Neural cell (in vitro differentiated cells): Measurements from ENCODE around the gene PER2. TPM values are rescaled to one million over a fixed set of nuclear protein-coding genes. Genes with fewer than 3 reads are reported as not detected.

ENCODE experiments used
- H2AFZ ChIP-seq: fragments of 200-600, 300-800 bp; sonication (generic), shearing (Covaris generic); 2 replicates; pipeline ENCODE4 v1.6.0; 2014; ENCODE audit warnings: low read depth, mild to moderate bottlenecking, antibody characterized with exemption, low read length, moderate library complexity
- H3F3A ChIP-seq: fragments of 200-600 bp; shearing (Covaris generic); 2 replicates; pipeline ENCODE4 v1.6.1; 2016; ENCODE audit warnings: mild to moderate bottlenecking, moderate library complexity, mixed read lengths, antibody characterized with exemption, low read length; ENCODE audit not compliant: insufficient read depth, poor library complexity, severe bottlenecking
- H3K27ac ChIP-seq: fragments of 200-600, 300-800 bp; sonication (generic), shearing (Covaris generic); 2 replicates; pipeline ENCODE4 v1.5.1; 2014; ENCODE audit warnings: mild to moderate bottlenecking, low read length, moderate library complexity
- H3K27me3 ChIP-seq: fragments of 300-800, 200-600 bp; sonication (generic), shearing (Covaris generic); 2 replicates; pipeline ENCODE4 v1.6.0; 2014; ENCODE audit warnings: mild to moderate bottlenecking, low read depth, low read length, moderate library complexity; ENCODE audit not compliant: insufficient read depth
- H3K36me3 ChIP-seq: fragments of 300-800, 200-600 bp; sonication (generic), shearing (Covaris generic); 2 replicates; pipeline ENCODE4 v1.5.1; 2014; ENCODE audit warnings: mild to moderate bottlenecking, antibody characterized with exemption, low read length, moderate library complexity; ENCODE audit not compliant: insufficient read depth
- H3K4me2 ChIP-seq: fragments of 300-800, 200-600 bp; sonication (generic), shearing (Covaris generic); 2 replicates; pipeline ENCODE4 v1.6.0; 2014; ENCODE audit warnings: mild to moderate bottlenecking, low read length
- H3K4me3 ChIP-seq: fragments of 300-800, 200-600 bp; sonication (generic), shearing (Covaris generic); 2 replicates; pipeline ENCODE4 v1.5.1; 2014; ENCODE audit warnings: mild to moderate bottlenecking, low read length, moderate library complexity
- H3K79me2 ChIP-seq: fragments of 200-600 bp; shearing (Covaris generic); replicated peaks from 2 replicates; pipeline ENCODE4 v1.6.0; 2014; ENCODE audit warnings: mild to moderate bottlenecking, low read length, moderate library complexity; ENCODE audit not compliant: insufficient read depth
- H3K9ac ChIP-seq: fragments of 300-800, 200-600 bp; sonication (generic), shearing (Covaris generic); 2 replicates; pipeline ENCODE4 v1.6.1; 2016; ENCODE audit warnings: mild to moderate bottlenecking, low read length, mixed read lengths
- H3K9me2 ChIP-seq: fragments of 200-600 bp; shearing (Covaris generic); 2 replicates; pipeline ENCODE4 v1.6.1; 2016; ENCODE audit warnings: mild to moderate bottlenecking, low read length, mixed read lengths; ENCODE audit not compliant: insufficient read depth
- H3K9me3 ChIP-seq: fragments of 200-600, 300-800 bp; sonication (generic), shearing (Covaris generic); 2 replicates; pipeline ENCODE4 v1.6.1; 2016; ENCODE audit warnings: mild to moderate bottlenecking, mixed run types, low read length, moderate library complexity, mixed read lengths
- H4K20me1 ChIP-seq: fragments of 200-600 bp; shearing (Covaris generic); 2 replicates; pipeline ENCODE4 v1.6.1; 2016; ENCODE audit warnings: mild to moderate bottlenecking, mixed run types; ENCODE audit not compliant: insufficient read depth
- CTCF ChIP-seq: fragments of 450-650 bp; IDR thresholded peaks from 2 replicates; pipeline ENCODE4 v1.5.1; 2014; ENCODE audit warnings: antibody characterized with exemption, mild to moderate bottlenecking, moderate library complexity; ENCODE audit not compliant: poor library complexity, severe bottlenecking
- EP300 ChIP-seq: fragments of 450-650 bp; conservative IDR thresholded peaks from 2 replicates; pipeline ENCODE4 v1.6.1; 2014; ENCODE audit warnings: antibody characterized with exemption, mild to moderate bottlenecking, moderate library complexity; ENCODE audit not compliant: poor library complexity, severe bottlenecking
- EZH2 ChIP-seq: fragments of 200-600, 300-800 bp; shearing (Covaris generic), sonication (generic); IDR thresholded peaks from 2 replicates; pipeline ENCODE4 v1.6.1; 2014; ENCODE audit warnings: antibody characterized with exemption, low read length, borderline replicate concordance, mild to moderate bottlenecking; ENCODE audit not compliant: insufficient read depth, poor library complexity, severe bottlenecking
- MXI1 ChIP-seq: fragments of 450-650 bp; conservative IDR thresholded peaks from 2 replicates; pipeline ENCODE4 v1.6.1; 2014; ENCODE audit warnings: antibody characterized with exemption, mild to moderate bottlenecking; ENCODE audit not compliant: poor library complexity, severe bottlenecking
- POLR2AphosphoS5 ChIP-seq: IDR thresholded peaks from 2 replicates; pipeline ENCODE4 v1.6.1; 2012
- RAD21 ChIP-seq: fragments of 450-650 bp; conservative IDR thresholded peaks from 2 replicates; pipeline ENCODE4 v1.6.1; 2014; ENCODE audit warnings: antibody characterized with exemption, mild to moderate bottlenecking, moderate library complexity
- REST ChIP-seq: IDR thresholded peaks from 2 replicates; pipeline ENCODE4 v1.6.1; 2012; ENCODE audit warnings: borderline replicate concordance
- SMC3 ChIP-seq: fragments of 450-650 bp; conservative IDR thresholded peaks from 2 replicates; pipeline ENCODE4 v1.6.1; 2014; ENCODE audit warnings: antibody characterized with exemption, mild to moderate bottlenecking, moderate library complexity; ENCODE audit not compliant: poor library complexity
- TAF1 ChIP-seq: IDR thresholded peaks from 2 replicates; pipeline ENCODE4 v1.6.1; 2012; ENCODE audit warnings: low read depth
- polyA plus RNA-seq: library from polyadenylated mRNA; depleted of rRNA; stranded (reverse); fragments of >200 nt; gene quantifications from 2 replicates; pipeline ENCODE4 v1.2.3, GENCODE V29; 2014

The PER2 gene
- polyA plus RNA-seq, 1 donor from 2014 or later, result 3.2 TPM

GRCh38 chr2:238302751-238303150 is 14.3 kb upstream of the PER2 start:
- Histone ChIP-seq H3K27ac (no peak overlapping the region), H3K36me3 (no peaks in the 10 kb centered on the region), H4K20me1 (no peaks in the 10 kb centered on the region), H3K4me3 (no peak overlapping the region), H3K9ac (no peak overlapping the region), H3K9me3 (no peaks in the 10 kb centered on the region), H3K27me3 (no peaks in the 10 kb centered on the region), H3F3A (no peaks in the 10 kb centered on the region), H2AFZ (no peak overlapping the region), H3K9me2 (no peaks in the 10 kb centered on the region), H3K4me2 (no peak overlapping the region), H3K79me2 (no peaks in the 10 kb centered on the region)
- TF ChIP-seq REST (no peak), EP300 (no peak), CTCF (no peak), POLR2AphosphoS5 (no peak), EZH2 (no peak), MXI1 (no peak), SMC3 (no peak), TAF1 (no peak), RAD21 (no peak)

- Histone ChIP-seq H3K27me3 (no peaks in the 10 kb centered on the region), H3K4me2 (no peak overlapping the region), H2AFZ (no peak overlapping the region), H3K9me3 (no peaks in the 10 kb centered on the region), H3K9ac (no peak overlapping the region), H3K4me3 (no peak overlapping the region), H3K27ac (no peak overlapping the region), H3F3A (no peaks in the 10 kb centered on the region), H3K36me3 (no peaks in the 10 kb centered on the region), H4K20me1 (no peaks in the 10 kb centered on the region), H3K79me2 (no peaks in the 10 kb centered on the region), H3K9me2 (no peaks in the 10 kb centered on the region)
- TF ChIP-seq POLR2AphosphoS5, result no peak
- no peak for TF ChIP-seq RAD21
- no peak for TF ChIP-seq MXI1
- no peak for TF ChIP-seq EP300
- TF ChIP-seq REST, result no peak
- no peak for TF ChIP-seq TAF1
Observed at GRCh38 chr2:238302087-238302486, 13.7 kb upstream of the PER2 start.
